HL-60 (cell line): ENCODE measurements around the gene COMMD9.

Source experiments
- DNase-seq, 2 experiments: peaks; one replicate each; pipeline ENCODE4 v3.0.0-alpha.2; 2010 to 2020; ENCODE audit warnings: low read depth in 1 of 2, low spot score in 1 of 2
- H3K27ac ChIP-seq: fragments of 250-450 bp; sonication (Bioruptor Pico); replicated peaks from 2 replicates; pipeline ENCODE4 v1.5.1; 2020; ENCODE audit warnings: mild to moderate bottlenecking, moderate library complexity
- H3K27me3 ChIP-seq: fragments of 250-450 bp; sonication (Bioruptor Pico); 2 replicates; pipeline ENCODE4 v1.5.1; 2021; ENCODE audit warnings: mild to moderate bottlenecking, moderate library complexity; ENCODE audit not compliant: insufficient read depth, poor library complexity, severe bottlenecking
- H3K4me3 ChIP-seq: replicated peaks from 2 replicates; pipeline ENCODE4 v1.5.1; 2011; ENCODE audit warnings: mild to moderate bottlenecking, control low read depth, low read length; ENCODE audit not compliant: insufficient read depth
- CTCF ChIP-seq: IDR thresholded peaks from one replicate; pipeline ENCODE4 v1.5.1; 2011; ENCODE audit warnings: low read length, control low read depth, inconsistent platforms; ENCODE audit not compliant: insufficient read depth
- GABPA ChIP-seq: IDR thresholded peaks from 2 replicates; pipeline ENCODE4 v1.6.1; 2012; ENCODE audit warnings: low read depth
- POLR2AphosphoS5 ChIP-seq: IDR thresholded peaks from 2 replicates; pipeline ENCODE4 v1.6.1; 2012; ENCODE audit warnings: low read depth
- REST ChIP-seq: IDR thresholded peaks from 2 replicates; pipeline ENCODE4 v1.6.1; 2012; ENCODE audit warnings: low read depth; ENCODE audit not compliant: insufficient replicate concordance
- SPI1 ChIP-seq: IDR thresholded peaks from 2 replicates; pipeline ENCODE4 v1.6.1; 2012; ENCODE audit warnings: low read depth, mild to moderate bottlenecking, borderline replicate concordance

Gene COMMD9

GRCh38 chr11:36280531-36280930 lies 8.7 kb downstream of the COMMD9 start:
- no peak for DNase-seq
- Histone ChIP-seq H3K27me3 (no peaks in the 10 kb centered on the region), H3K4me3 (no peak overlapping the region), H3K27ac (no peak overlapping the region)
- no peak for TF ChIP-seq GABPA
- no peak for TF ChIP-seq POLR2AphosphoS5
- TF ChIP-seq SPI1, result no peak

- no peak overlapping the region for H3K27ac ChIP-seq
- no peaks in the 10 kb centered on the region for H3K27me3 ChIP-seq
- no peak for TF ChIP-seq REST
- no peak for TF ChIP-seq CTCF
- no peak for DNase-seq
- no peak overlapping the region for H3K4me3 ChIP-seq
Observed at GRCh38 chr11:36278531-36279282, 10.5 kb downstream of the COMMD9 start.

GRCh38 chr11:36274414-36274813 lies 14.8 kb downstream of the COMMD9 start:
- no peak for TF ChIP-seq SPI1
- Histone ChIP-seq H3K4me3 (no peak overlapping the region), H3K27me3 (no peaks in the 10 kb centered on the region), H3K27ac (no peak overlapping the region)
- DNase-seq, result no peak

- Histone ChIP-seq H3K4me3 (no peak overlapping the region), H3K27ac (no peak overlapping the region), H3K27me3 (no peaks in the 10 kb centered on the region)
- TF ChIP-seq POLR2AphosphoS5 (no peak), GABPA (no peak), CTCF (no peak), SPI1 (no peak), REST (no peak)
- no peak for DNase-seq
Observed at GRCh38 chr11:36273110-36273509, 16.1 kb downstream of the COMMD9 start.

GRCh38 chr11:36271794-36272407 lies 17.3 kb downstream of the COMMD9 start:
- Histone ChIP-seq H3K27ac (no peak overlapping the region), H3K27me3 (no peaks in the 10 kb centered on the region), H3K4me3 (no peak overlapping the region)
- DNase-seq, result no peak
- TF ChIP-seq POLR2AphosphoS5 (no peak), GABPA (no peak)
